ENCODE data around the gene CELSR1. TPM values are rescaled to one million over a fixed set of nuclear protein-coding genes. Genes with fewer than 3 reads are reported as not detected.
A peak's percentile ranks its signal among the peaks of the same experiment; 100 is the strongest.

The CELSR1 gene
- polyA plus RNA-seq, 3 donors = 24.4 to 31.0 (median 26.7) TPM

DNA sequence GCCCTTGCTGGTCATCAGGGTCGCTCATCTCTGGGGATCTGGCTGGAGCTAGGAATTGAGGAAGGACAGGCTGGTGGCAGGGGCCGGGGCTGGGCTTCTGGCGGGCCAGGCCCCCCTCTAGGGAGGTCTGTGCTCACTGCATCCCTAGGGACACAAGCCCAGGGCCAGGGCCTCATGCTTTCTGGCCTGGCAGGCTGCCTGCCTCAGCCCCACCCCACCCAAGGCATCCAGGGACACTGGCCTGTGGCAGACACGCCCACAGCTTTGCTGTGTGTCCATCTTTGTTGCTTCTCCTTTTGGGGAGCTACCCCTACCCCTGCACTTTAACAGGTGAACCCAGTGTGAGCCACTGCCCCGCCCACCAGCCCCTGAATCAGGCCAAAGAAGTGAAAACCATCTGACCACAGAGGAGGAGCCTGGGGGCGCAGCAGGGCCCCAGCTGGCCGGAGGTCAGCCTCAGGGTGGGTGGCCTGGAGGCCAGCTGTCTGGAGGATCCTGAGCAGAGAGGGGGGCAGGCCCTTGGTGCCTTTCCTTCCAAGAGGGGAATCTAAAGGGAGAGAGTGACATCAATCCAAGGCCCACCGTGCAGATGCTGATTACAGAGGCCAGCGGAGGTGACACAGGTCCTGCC, 26.8 kb upstream of the CELSR1 start:
- no peak for DNase-seq (ENCODE audit: extremely low read depth in 1 of 11, low read depth in 9 of 11, low spot score in 4 of 11)

DNA sequence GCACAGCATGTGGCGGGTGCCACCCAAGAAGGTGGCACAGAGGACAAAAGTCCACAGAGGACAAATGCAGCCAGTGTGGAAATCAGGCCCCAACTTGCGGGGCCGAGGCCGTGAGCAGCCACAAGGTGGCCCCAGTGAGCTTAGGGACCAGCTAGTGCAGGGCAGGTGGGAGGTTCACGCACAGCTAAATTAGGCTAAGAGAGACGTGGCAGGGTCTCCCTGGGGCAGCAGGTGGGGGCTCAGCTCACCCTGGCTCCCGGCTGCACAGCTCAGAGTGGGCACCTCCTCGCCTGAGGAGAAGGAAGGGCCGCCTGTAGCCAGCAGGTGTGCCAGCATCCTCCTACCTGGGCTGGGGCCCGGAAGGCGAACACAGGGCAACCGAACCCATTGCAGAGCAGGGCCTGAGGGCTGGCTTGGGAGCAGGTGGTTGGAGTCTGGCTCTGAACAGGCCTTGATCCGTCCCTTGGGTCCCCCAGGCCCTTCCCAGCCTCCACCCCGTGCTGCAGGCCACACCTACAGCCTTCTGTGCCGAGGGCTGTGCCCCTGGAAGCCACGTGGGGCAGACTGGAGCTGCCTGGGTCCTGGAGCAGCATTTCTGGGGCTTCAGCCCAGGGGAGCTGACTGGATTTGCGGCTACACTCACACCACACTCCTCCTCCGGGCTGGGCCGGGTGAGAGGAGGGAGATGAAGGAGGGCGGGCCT, 26.1 kb upstream of the CELSR1 start:
- no peak for DNase-seq (ENCODE audit: extremely low read depth in 1 of 11, low read depth in 9 of 11, low spot score in 4 of 11)

DNA sequence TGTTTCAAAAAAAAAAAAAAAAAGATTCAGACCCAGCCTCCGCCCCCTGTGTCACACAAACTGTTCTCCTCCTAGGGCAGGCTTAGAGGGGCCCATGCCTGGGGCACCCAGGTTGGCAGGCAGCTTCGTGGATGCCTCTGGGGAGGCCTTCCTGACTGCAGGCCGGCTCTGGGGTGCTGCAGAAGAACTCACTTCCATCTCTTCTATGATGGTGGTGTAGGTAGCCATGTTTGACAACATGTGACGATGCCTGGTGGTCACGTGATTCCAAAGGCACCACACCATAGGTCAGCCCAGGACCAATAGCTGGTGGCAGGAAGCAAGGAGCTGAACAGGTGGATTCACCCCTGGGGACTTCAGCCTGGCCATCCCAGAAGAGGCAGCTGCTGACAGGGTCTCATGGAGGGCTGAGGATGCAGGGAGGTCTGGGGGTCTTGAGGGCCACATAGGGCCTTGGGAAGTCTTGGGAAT, 24.1 kb upstream of the CELSR1 start:
- no peak for DNase-seq (ENCODE audit: extremely low read depth in 1 of 11, low read depth in 9 of 11, low spot score in 4 of 11)

DNA sequence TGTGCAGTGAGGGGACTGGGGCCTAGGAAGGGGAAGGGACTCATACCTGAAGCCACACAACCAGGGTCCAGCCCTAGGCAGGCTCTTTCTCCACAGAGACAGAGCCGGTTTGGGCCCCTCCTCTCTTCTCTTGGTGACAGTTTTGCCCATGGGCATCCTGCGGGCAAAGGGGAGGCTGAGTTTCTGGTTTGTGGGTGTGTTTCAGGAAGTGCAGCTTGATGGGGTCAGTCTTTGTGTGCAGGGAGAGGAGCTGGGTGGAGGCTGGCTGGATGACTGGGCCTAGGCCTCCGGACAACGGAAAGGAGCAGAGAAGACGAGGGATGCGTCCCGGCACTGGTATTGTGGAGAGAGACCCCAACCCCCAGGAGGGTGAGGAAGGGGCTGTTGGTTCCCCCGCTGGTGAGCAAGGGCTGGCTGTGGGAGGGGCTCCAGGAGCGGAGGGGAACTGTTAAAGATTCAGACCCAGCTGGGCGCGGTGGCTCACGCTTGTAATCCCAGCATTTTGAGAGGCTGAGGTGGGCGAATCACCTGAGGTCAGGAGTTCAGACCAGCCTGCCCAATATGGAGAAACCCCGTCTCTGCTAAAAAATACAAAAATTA, 23.4 kb upstream of the CELSR1 start:
- no peak for DNase-seq (ENCODE audit: extremely low read depth in 1 of 11, low read depth in 9 of 11, low spot score in 4 of 11)

DNA sequence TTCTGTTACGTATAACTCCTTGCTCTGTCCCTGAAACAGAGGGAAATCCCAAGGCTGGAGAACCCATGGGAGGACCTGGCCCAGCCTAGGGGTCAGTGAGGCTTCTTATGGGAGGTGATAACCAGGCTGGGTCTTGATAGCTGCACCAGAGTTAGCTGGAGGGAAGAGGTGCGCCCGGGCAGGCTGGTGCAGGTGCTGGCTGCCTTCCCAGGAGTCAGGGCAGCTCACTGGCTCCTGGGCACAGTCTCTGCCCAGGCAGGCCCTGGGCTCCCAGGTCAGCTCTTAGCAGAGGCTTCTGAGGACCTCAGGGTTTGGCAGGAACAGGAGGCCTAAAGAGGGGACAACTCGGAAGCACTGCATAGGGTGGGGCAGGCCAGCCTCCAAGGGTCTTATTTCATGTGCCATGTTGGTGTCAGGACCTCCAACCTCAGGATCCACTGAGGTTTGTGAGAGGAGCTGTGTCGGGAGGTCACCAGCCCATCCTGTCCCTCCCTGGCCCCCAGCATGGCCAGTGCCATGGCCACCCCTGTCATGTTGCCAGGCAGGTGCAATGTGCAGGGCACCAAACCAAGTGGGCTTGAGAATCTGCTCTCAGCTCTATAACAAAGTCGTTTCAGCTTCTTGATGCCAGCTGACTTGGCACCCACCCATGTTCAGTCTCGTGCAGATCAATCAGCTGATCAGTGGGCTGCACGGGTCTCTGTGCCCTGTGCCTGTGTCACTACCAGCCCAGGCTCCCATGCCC, 20.5 kb upstream of the CELSR1 start:
- no peak for DNase-seq (ENCODE audit: extremely low read depth in 1 of 11, low read depth in 9 of 11, low spot score in 4 of 11)

DNA sequence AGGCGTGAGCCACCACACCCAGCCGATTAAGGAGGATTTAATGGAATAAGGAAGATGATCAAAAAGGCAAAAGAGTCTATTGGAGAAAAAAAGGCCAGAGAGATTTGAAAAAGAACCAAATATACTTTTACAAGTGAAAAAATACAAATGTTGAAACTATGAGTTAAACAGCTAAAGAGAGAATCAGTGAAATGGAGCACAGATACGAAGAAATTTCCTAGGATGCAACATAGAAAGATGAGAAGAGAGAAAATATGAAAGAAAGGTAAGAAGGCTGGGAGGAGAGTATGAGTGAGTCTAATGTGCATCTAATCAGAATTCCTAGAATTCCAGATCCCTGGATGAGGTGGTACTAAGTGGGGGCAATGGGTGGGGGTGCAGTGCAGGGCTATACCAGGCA, 19.4 kb upstream of the CELSR1 start:
- no peak for DNase-seq (ENCODE audit: extremely low read depth in 1 of 11, low read depth in 9 of 11, low spot score in 4 of 11)

DNA sequence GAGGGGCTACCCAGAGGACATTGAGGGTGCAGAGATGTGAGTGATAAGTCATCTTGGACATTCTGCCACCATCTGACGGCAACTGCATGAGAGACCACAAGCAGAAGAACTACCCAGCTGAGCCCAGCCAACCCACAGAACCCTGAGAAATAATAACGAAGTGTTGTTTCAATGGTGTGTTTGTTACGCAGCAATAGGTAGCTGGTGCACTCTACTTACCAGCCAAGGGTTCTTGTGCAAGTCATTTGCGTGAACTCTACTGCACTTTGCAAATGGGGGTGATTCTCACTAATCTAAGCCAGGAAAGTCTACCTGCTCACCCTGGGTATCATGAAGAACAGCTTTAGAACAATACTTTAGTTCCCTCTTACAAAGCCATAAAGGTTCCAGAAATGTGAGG, 15.8 kb upstream of the CELSR1 start:
- no peak for DNase-seq (ENCODE audit: extremely low read depth in 1 of 11, low read depth in 9 of 11, low spot score in 4 of 11)

DNA sequence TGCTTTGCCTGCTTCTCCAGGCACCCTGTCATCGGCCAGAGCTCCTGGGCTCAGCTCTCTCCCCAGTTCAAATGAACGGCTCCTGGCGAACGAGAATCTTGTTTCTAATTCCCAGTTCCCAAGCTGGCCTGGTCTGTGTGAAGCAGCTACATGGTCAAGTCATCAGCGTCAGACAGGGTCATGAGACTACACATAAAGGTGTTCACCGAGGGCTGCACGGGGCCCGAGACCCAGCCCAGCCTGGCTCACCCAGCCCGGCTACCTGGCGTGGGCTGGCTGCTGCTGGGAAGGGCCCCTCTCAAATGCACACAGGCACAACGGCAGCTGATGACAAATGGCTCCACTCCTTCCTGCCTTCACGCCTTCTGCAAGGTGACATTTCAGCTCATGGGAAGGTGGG, 14.6 kb upstream of the CELSR1 start:
- no peak for DNase-seq (ENCODE audit: extremely low read depth in 1 of 11, low read depth in 9 of 11, low spot score in 4 of 11)

DNA sequence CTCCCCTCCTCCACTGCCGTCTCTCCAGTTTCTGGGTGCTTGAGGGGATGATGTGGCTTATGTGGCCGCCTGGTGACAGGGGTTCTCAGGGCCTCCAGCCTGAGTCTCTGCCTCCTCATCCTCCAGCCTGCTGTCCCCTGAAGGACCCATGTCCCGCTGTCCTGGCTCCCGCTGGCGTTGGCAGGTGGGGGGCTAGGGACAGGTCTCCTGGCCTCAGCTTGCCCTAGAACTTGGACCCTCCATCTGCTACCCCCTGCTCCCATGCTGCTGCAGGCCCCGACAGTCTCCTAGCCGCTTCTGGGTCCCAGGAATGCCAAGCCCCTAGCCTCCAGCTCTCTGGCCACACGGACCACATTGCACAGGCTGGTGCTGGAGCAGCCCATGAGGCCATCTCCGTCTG, 13.9 kb upstream of the CELSR1 start:
- no peak for DNase-seq (ENCODE audit: extremely low read depth in 1 of 11, low read depth in 9 of 11, low spot score in 4 of 11)

DNA sequence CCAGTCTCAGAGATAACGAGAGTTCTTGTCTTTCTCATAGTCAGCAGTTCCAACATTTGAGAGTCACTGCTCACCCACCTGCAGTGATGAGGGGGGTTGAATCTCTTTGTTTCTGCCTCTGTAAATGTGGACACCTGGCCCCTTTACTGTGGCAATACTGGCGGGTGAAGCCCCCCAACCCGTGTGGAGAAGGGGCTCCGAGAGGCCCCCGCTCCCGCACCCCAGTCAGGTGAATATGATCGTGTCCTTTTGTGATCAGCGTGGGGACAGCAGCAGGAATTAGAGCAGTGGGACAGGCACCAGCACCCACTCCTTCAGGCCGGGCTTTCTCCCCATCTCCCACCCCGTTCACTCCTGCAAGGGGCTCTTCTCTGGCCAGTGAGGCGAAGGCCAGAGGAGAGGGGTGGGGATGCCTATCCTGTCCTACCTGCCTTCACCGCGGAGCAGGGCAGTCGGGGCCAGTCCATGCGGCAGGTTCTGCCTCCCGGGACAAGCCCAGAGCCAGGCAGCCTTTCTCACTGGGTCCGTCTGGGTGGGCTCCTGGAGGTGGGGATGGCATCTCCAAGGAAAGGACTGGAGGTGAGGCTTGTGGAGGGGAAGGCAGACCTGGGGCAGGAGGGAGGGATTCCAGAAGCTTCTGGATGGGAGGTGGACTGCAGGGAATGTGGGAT, 12.7 kb upstream of the CELSR1 start:
- no peak for DNase-seq (ENCODE audit: extremely low read depth in 1 of 11, low read depth in 9 of 11, low spot score in 4 of 11)

DNA sequence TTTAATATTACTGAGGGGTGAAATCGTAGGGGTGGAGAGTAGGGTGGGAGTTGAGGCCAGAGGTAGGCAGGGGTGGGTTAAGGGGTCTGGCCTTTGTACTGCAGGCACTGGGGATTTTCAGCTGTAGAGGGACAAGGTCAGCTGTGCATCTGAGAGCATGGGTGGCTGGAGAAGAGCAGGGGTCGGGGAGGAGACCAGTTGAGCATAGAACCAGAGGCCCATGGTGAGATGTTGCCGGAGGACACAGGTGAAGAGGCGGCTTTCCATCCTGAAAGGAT, 12.1 kb upstream of the CELSR1 start:
- no peak for DNase-seq (ENCODE audit: extremely low read depth in 1 of 11, low read depth in 9 of 11, low spot score in 4 of 11)

DNA sequence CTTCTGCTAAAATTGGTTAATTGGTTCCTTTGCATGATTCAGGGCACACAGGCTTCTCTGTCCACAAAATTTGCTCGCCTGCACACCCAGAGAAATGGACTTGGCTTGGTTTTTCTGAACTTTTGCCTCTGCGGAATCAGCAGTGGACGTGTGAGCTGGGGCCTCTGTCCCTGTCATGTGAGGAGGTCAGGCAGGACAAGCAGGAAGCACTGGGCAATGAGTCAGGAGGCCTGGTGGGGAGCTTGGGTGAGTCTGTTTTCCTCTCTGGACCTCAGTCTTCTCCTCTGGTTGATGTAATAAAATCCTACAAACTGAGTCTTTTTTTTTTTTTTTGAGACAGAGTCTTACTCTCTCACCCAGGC, 10.4 kb upstream of the CELSR1 start:
- no peak for DNase-seq (ENCODE audit: extremely low read depth in 1 of 11, low read depth in 9 of 11, low spot score in 4 of 11)

DNA sequence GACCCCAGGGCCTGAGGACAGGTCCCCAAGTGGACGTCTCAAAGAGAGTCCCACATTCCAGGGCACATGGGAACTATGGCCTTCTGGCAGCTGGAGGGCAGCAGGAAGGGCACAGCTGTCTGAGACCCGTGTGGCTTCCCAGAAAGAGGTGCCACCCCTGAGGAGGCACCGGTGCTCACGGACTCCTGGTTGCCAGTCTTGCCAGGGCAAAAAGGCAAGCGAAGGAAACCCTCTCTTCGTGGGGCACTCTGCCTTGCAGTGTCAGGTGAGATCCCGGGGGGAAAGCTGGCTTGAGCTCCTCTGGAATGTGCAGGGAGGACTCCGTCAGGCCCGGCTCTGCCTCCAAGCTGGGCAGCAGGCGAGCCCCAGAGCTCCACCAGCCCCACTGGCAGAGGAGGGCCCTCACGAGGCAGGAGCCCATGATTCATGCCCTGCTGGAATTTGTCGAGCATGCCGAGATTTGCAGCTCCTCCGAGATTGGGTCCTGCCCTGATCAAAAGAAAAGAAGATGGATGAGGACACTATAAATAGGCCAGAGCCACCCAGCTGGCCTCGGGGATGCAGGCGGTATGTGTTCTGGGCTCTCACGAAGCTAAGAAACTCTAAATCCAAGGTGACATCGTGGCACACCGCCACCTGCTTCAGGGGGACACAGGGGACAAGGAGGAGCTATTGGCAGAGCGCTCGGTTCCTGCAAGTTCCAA, 9.9 kb upstream of the CELSR1 start:
- DNase-seq (ENCODE audit: extremely low read depth in 1 of 11, low read depth in 9 of 11, low spot score in 4 of 11) = peak in 1 of 11 donors; percentile 27

DNA sequence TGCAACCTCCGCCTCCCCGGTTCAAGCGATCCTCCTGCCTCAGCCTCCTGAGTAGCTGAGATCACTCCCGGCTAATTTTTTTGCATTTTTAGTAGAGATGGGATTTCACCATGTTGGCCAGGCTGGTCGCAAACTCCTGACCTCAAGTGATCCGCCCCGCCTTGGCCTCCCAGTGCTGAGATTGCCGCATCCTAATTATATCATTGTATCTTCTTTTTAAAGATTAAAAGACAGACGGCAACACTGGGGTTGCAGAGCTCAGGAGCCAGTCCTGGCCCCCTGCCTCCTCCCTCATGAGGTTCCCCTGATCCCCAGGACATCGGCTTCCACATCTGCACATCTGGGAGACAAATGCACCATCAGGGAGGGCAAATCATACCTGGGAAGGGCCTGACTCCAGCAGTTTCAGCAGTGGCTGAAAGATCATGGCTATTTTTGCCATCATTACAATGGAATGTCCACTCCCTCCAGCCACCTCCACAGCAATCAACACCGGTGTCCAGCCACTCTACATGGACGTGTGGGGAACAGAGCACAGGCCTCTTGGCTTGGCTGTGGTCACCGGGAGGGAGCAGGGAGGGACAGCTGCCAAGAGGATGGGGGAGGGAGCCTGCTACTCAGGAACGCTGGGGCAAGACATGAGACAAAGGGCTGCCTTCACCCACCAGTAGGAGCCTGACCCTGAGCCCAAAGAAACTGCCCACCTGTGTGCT, 9.2 kb upstream of the CELSR1 start:
- DNase-seq (ENCODE audit: extremely low read depth in 1 of 11, low read depth in 9 of 11, low spot score in 4 of 11) = no peak

DNA sequence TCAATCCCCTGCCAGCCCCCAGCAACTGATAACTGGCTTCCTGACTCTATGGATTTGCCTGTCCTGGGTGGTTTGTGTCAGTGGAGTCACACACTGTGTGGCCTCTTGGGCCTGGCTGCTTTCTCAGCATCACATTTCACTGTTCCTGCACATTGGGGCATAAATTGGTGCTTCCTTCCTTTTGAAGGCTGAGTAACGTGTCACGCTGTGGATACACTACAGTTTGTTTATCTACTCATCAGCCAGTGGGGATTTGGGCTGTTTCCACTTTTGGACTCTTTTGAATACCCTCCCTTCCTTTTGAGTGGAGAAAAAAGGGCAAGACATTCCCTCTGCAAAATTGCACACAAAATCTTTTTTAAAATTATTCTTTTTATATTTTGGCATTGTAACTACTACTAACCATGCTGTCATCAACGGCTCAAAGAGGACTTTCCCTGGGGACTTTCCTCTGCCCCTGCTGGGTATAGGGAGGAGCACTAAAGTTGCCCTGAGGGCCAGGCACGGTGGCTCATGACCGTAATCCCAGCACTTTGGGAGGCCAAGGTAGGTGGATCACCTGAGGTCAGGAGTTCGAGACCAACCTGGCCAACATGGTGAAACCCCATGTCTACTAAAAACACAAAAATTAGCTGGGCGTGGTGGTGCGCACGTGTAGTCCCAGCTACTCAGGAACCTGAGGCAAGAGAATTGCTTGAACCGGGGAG, 7.8 kb upstream of the CELSR1 start:
- DNase-seq (ENCODE audit: extremely low read depth in 1 of 11, low read depth in 9 of 11, low spot score in 4 of 11) = no peak

DNA sequence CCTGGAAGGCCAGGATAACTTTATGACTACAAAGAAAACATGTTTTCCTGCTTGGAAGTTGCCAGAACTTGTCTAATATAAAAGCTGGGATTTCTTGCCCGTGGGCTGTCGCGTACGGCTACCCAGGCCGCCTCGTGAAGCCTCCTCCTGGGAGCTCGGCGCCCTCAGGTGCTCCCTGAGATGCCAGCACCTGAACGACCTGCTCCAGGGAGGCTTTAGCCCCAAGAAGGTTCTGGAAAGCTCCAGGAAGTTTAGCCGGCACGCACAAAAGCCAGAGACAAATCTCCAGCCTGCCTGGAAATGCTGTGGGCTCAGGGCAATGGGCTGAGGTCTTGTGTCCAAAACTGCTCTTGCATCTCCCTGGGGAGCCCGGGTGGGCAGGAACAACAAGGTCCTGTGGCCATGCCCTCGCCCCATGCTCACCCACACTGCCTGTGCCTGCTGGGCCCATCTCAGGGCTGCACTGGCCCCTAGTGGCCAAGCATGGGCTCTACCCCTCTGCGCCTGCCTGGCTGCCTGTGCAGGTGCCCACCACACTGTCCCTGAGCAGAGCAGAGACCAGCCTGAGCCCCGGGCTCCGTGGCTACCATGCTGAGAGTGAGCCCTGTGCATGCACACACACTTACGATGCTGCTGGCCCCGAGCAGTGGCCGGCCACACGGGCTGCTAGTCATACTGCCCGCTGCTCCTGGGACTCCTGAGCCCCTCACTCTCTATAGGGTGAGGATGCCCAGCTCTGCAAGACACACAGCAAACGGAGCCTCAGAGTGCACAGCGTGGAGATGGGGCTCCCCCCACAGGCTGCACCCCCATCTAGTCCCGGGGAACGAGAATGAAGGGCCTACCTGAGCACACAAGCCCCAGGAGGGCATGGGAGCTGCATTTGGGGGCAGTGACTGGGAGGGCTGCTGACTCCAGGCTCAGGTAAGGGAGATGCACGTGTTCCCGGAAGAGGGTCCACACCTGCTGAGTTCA, 4.9 kb upstream of the CELSR1 start:
- peak in 1 of 11 donors; percentile 36 for DNase-seq (ENCODE audit: extremely low read depth in 1 of 11, low read depth in 9 of 11, low spot score in 4 of 11)

DNA sequence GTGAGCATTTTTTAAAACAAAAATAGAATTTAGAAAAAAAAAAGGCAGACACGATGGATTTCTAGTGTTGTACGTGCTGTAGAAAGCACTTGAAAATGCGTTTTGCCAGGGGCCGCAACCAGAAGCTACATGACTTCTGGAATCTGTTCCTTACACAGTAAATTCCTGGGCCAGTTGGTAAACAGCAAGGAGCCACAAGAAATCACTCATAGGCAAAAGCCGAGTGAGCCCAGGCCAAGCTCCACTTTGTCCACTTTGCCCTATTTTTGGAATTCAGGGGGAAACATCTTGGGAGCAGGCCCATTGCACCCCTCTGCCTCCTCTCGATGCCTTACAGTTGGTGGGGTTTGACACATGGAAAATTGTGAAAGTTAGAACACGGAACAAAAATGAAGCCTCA, 4.1 kb upstream of the CELSR1 start:
- DNase-seq (ENCODE audit: extremely low read depth in 1 of 11, low read depth in 9 of 11, low spot score in 4 of 11) = no peak

Data from renal cortex interstitium (tissue), 11 donors.